ENCODE results near the gene ZNF189.
"Not testable (repeated sequence)": the region's sequence is repeated elsewhere in the genome, so short reads cannot be mapped to it uniquely, and the experiment has no call there.

ZNF189 gene

GRCh38 chr9:101376111-101376848, 22.4 kb upstream of the ZNF189 start:
- no peak for DNase-seq (ENCODE audit: low read depth in 2 of 3, low spot score in 2 of 3)

DNA sequence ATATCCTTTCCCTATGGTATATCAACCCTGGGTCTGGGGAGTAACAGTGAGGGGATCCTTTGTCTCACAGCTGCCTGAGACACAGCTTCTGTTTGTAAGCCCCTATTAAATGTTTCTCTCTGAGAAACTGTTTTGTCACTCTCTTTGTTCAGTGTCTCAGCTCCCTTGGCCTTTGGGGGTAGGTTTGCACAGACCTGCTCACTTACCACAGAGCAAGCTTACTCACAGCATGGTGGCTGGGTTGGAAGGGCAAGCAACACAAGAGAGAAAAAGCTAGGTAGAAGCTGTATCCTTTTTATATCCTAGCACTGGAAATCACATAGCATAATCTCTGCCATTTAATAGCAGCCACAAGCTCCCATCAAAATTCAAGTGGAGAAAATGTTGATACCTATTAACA, 18.4 kb upstream of the ZNF189 start:
- DNase-seq (ENCODE audit: low read depth in 2 of 3, low spot score in 2 of 3) = no peak

DNA sequence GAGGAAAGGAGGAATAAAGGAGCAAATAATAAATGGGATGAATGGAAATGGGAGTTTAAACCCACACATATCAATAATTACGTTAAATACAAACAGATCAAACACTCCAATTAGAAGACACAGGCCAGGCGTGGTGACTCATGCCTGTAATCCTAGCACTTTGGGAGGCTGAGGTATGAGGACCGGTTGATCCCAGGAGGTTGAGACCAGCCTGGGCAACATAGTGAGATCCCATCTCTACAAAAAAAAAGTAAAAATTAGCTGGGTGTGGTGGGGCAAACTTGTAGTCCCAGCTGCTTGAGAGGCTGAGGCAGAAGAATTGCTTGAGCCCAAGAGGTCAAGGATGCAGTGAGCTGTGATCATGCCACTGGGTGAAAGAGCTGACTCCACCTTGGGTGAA, 17.5 kb upstream of the ZNF189 start:
- DNase-seq (ENCODE audit: low read depth in 2 of 3, low spot score in 2 of 3) = no peak

- no peak for DNase-seq (ENCODE audit: low read depth in 2 of 3, low spot score in 2 of 3)
Observed at GRCh38 chr9:101381833-101382342, 16.8 kb upstream of the ZNF189 start.

GRCh38 chr9:101383361-101383760, 15.3 kb upstream of the ZNF189 start:
- no peak for DNase-seq (ENCODE audit: low read depth in 2 of 3, low spot score in 2 of 3)

GRCh38 chr9:101384873-101385536, 13.6 kb upstream of the ZNF189 start, which contains the start of gene BAAT:
TSS of gene BAAT (minus strand) at chr9:101385006. CDS start at chr9:101371404, 13,602 bp downstream.
- DNase-seq (ENCODE audit: low read depth in 2 of 3, low spot score in 2 of 3) = not testable (repeated sequence)

GRCh38 chr9:101387871-101388506, 10.7 kb upstream of the ZNF189 start:
- DNase-seq (ENCODE audit: low read depth in 2 of 3, low spot score in 2 of 3) = no peak

GRCh38 chr9:101388507-101388993, 10.1 kb upstream of the ZNF189 start:
- no peak for DNase-seq (ENCODE audit: low read depth in 2 of 3, low spot score in 2 of 3)

DNA sequence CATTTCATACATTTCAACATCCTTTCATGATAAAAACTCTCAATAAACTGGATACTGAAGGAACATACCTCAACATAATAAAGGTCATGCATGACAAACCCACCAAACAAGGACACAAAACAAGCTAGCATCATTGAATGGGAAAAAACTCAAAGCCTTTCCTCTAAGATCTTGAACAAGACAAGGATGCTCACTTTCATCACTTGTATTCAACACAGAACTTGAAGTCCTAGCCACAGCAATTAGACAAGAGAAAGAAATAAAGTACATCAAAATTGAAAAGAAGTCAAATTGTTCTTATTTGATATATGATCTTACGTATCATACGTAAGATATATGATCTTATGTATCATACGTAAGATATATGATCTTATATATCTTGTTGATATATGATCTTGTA, 5.5 kb upstream of the ZNF189 start:
- no peak for DNase-seq (ENCODE audit: low read depth in 2 of 3, low spot score in 2 of 3)

GRCh38 chr9:101394687-101395086, 4.0 kb upstream of the ZNF189 start:
- DNase-seq (ENCODE audit: low read depth in 2 of 3, low spot score in 2 of 3) = no peak

- no peak for DNase-seq (ENCODE audit: low read depth in 2 of 3, low spot score in 2 of 3)
Observed at GRCh38 chr9:101397746-101398067, 944 bp upstream of the ZNF189 start.

DNA sequence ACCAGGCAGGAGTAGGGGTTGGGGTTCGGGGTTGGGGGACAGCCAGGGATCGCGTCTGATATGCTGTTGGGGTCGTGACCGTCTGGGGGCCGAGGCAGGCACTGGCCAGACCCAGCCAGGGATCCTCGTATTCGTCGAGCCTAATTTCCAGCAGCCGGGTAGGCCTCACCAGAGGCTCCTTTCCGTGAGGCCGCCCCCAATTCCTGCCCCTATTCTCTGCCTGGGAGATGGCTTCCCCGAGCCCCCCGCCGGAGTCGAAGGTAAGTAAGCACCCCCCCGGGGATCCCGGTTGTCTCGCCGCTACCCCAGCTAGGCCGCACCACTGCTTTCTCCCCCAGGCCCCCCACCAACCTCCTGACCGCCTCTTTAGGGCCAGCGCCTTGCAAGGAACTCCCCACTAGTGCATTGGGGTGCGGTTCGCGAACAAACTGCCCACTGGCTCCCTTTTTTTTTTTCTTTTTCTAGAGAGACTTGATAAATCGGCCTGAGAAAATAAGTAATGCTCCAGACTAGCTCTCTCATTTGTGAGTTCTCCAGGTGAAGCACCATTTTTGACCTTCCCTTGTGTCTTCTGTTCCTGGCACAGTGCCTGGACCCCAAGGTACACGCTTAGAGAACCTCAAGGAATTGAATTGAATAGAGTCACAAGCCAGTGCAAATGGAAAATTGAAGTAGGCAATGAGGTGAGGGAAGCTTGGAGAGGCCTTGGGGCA, 435 bp downstream of the ZNF189 start:
- DNase-seq (ENCODE audit: low read depth in 2 of 3, low spot score in 2 of 3) = no peak

GRCh38 chr9:101399643-101399970, 956 bp downstream of the ZNF189 start:
- no peak for DNase-seq (ENCODE audit: low read depth in 2 of 3, low spot score in 2 of 3)

GRCh38 chr9:101400120-101400519, 1.5 kb downstream of the ZNF189 start:
- no peak for DNase-seq (ENCODE audit: low read depth in 2 of 3, low spot score in 2 of 3)

- DNase-seq (ENCODE audit: low read depth in 2 of 3, low spot score in 2 of 3) = no peak
Observed at GRCh38 chr9:101403516-101404285, 5.0 kb downstream of the ZNF189 start.

DNA sequence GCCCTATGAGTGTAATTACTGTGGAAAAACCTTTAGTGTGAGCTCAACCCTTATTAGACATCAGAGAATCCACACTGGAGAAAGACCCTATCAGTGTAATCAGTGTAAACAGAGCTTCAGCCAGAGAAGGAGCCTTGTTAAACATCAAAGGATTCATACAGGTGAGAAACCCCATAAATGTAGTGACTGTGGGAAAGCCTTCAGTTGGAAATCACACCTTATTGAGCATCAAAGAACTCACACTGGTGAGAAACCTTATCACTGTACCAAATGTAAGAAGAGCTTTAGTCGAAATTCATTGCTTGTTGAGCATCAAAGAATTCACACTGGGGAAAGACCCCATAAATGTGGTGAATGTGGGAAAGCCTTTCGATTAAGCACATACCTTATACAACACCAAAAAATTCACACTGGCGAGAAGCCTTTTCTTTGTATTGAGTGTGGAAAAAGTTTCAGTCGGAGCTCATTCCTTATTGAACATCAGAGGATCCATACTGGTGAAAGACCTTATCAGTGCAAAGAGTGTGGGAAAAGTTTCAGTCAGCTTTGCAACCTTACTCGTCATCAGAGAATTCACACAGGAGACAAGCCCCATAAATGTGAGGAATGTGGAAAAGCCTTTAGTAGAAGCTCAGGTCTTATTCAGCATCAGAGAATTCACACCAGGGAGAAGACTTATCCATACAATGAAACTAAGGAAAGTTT, 9.9 kb downstream of the ZNF189 start:
- DNase-seq (ENCODE audit: low read depth in 2 of 3, low spot score in 2 of 3) = no peak

DNA sequence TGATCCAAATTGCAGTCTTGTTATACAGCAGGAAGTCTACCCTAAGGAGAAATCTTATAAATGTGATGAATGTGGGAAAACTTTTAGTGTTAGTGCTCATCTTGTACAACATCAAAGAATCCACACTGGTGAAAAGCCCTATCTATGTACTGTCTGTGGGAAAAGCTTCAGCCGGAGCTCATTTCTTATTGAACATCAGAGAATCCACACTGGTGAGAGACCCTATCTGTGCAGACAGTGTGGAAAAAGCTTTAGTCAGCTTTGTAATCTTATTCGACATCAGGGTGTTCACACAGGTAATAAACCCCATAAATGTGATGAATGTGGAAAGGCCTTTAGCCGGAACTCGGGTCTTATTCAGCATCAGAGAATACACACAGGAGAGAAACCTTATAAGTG, 10.4 kb downstream of the ZNF189 start:
- DNase-seq (ENCODE audit: low read depth in 2 of 3, low spot score in 2 of 3) = no peak

DNA sequence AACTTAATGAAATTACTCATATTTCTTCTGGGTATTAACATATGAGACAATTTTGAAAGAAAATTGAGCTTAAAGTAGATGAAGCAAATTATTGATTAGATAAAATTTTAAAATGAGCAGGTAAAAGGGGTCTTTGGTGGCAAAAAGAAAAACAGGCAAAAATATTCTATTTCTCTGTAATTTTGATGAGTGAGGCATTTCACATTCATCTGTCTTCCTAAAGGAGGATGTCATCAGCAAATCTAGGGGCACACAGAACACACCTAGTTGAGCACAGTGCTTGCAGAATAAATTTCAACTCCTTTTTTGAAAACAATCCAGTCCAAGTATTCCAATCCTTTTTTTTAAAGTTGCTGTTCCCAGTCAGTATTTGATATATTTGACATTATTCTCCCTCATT, 16.2 kb downstream of the ZNF189 start:
- DNase-seq (ENCODE audit: low read depth in 2 of 3, low spot score in 2 of 3) = no peak

- no peak for DNase-seq (ENCODE audit: low read depth in 2 of 3, low spot score in 2 of 3)
Observed at GRCh38 chr9:101415578-101415977, 16.9 kb downstream of the ZNF189 start.

GRCh38 chr9:101417389-101417788, 18.7 kb downstream of the ZNF189 start:
- DNase-seq (ENCODE audit: low read depth in 2 of 3, low spot score in 2 of 3) = no peak

All from activated CD8-positive, alpha-beta memory T cell treated with anti-CD3 and anti-CD28 coated beads for 48 hours (primary cell).